ENCODE measurements around the gene SLAMF9.

- TF ChIP-seq MAX (IDR thresholded peaks at IDR 0.05) (no peak), CEBPB (IDR thresholded peaks at IDR 0.05) (no peak), FOXM1 (IDR thresholded peaks at IDR 0.05; ENCODE audit: borderline replicate concordance, low read depth) (no peak), CREB1 (IDR thresholded peaks at IDR 0.05; ENCODE audit: low read depth) (no peak), TCF12 (IDR thresholded peaks at IDR 0.05; ENCODE audit: low read depth) (no peak), REST (IDR thresholded peaks at IDR 0.05; ENCODE audit: low read depth) (no peak), TAF1 (IDR thresholded peaks at IDR 0.05; ENCODE audit: low read depth) (no peak), USF1 (IDR thresholded peaks at IDR 0.05) (no peak), YY1 (IDR thresholded peaks at IDR 0.05; ENCODE audit: low read depth) (no peak), EP300 (IDR thresholded peaks at IDR 0.05; ENCODE audit: borderline replicate concordance) (no peak), NFIC (IDR thresholded peaks at IDR 0.05) (no peak)
These were observed 39.6 kb downstream of the SLAMF9 start for GRCh38 chr1:159914252-159915018.

Data from Ishikawa (cell line).